DND-41 (cell line): ENCODE results near the gene IDH3G.

Source experiments
- ATAC-seq: fragments of 200-7000 bp; cut with Tn5 transposase; 3 replicates; pipeline ENCODE4 v1.9.1; 2021; ENCODE audit warnings: low read depth; ENCODE audit not compliant: insufficient read depth
- DNase-seq: peaks from one replicate; pipeline ENCODE4 v3.0.0-alpha.2; 2020
- H2AFZ ChIP-seq: 2 replicates; pipeline ENCODE4 v1.6.0; 2012; ENCODE audit warnings: low read depth, low read length
- H3K27ac ChIP-seq: 2 replicates; pipeline ENCODE4 v1.5.1; 2012; ENCODE audit warnings: low read length, inconsistent platforms
- H3K27me3 ChIP-seq: fragments of 200-600 bp; sonication (generic); 2 replicates; pipeline ENCODE4 v1.6.0; 2012; ENCODE audit warnings: low read length, mild to moderate bottlenecking, inconsistent platforms; ENCODE audit not compliant: insufficient read depth, poor library complexity
- H3K36me3 ChIP-seq: 2 replicates; pipeline ENCODE4 v1.5.1; 2012; ENCODE audit warnings: low read length, inconsistent platforms; ENCODE audit not compliant: insufficient read depth
- H3K4me1 ChIP-seq: 2 replicates; pipeline ENCODE4 v1.5.1; 2012; ENCODE audit warnings: mild to moderate bottlenecking, low read length; ENCODE audit not compliant: insufficient read depth
- H3K4me2 ChIP-seq: 2 replicates; pipeline ENCODE4 v1.6.0; 2012; ENCODE audit warnings: mild to moderate bottlenecking, moderate library complexity, low read length, inconsistent platforms; ENCODE audit not compliant: insufficient read depth
- H3K4me3 ChIP-seq, 2 experiments: fragments of 200-600 bp in 1 of 2; shearing (Covaris generic) in 1 of 2; 2 replicates each; pipeline ENCODE4 v1.5.1; 2012 to 2016; ENCODE audit warnings: inconsistent platforms in 2 of 2, low read length in 2 of 2, mild to moderate bottlenecking in 2 of 2, low read depth in 1 of 2, moderate library complexity in 1 of 2
- H3K79me2 ChIP-seq: 2 replicates; pipeline ENCODE4 v1.6.0; 2012; ENCODE audit warnings: low read length, inconsistent platforms; ENCODE audit not compliant: insufficient read depth
- H3K9ac ChIP-seq: 2 replicates; pipeline ENCODE4 v1.6.0; 2012; ENCODE audit warnings: low read depth, mild to moderate bottlenecking, inconsistent platforms, low read length, moderate library complexity
- H3K9me3 ChIP-seq: 2 replicates; pipeline ENCODE4 v1.5.1; 2012; ENCODE audit warnings: low read length, moderate library complexity, mild to moderate bottlenecking, inconsistent platforms; ENCODE audit not compliant: insufficient read depth, severe bottlenecking
- H4K20me1 ChIP-seq: 2 replicates; pipeline ENCODE4 v1.6.0; 2012; ENCODE audit warnings: low read length; ENCODE audit not compliant: insufficient read depth
- CTCF ChIP-seq: IDR thresholded peaks from 2 replicates; pipeline ENCODE4 v1.5.1; 2012; ENCODE audit warnings: borderline replicate concordance, low read length, moderate library complexity, mild to moderate bottlenecking; ENCODE audit not compliant: poor library complexity, severe bottlenecking; ENCODE audit errors: extremely low read depth
- EZH2 ChIP-seq: IDR thresholded peaks from 3 replicates; pipeline ENCODE4 v1.6.1; 2012; ENCODE audit warnings: borderline replicate concordance, low read depth, mild to moderate bottlenecking, moderate library complexity, low read length, inconsistent platforms; ENCODE audit not compliant: severe bottlenecking

Gene IDH3G

GRCh38 chrX:153831429-153832150 lies 37.4 kb upstream of the IDH3G start:
- Histone ChIP-seq H3K36me3 (no peaks in the 10 kb centered on the region), H3K4me1 (no peaks in the 10 kb centered on the region), H3K4me2 (no peak overlapping the region), H3K9ac (no peak overlapping the region), H3K4me3 (no peak overlapping the region), H3K27me3 (no peaks in the 10 kb centered on the region), H3K79me2 (no peaks in the 10 kb centered on the region), H4K20me1 (no peaks in the 10 kb centered on the region), H3K27ac (no peak overlapping the region), H3K9me3 (no peaks in the 10 kb centered on the region), H2AFZ (no peak overlapping the region)
- no peak for DNase-seq
- ATAC-seq, result no peak
- TF ChIP-seq EZH2, result no peak
- TF ChIP-seq CTCF, result no peak

- no peak for TF ChIP-seq EZH2
- TF ChIP-seq CTCF, result no peak
- no peak overlapping the region for H2AFZ ChIP-seq
- H3K27me3 ChIP-seq, result no peaks in the 10 kb centered on the region
- H4K20me1 ChIP-seq, result no peaks in the 10 kb centered on the region
- DNase-seq (no peak), ATAC-seq (no peak)
- no peak overlapping the region for H3K4me2 ChIP-seq
- no peaks in the 10 kb centered on the region for H3K4me1 ChIP-seq
- H3K4me3 ChIP-seq, result no peak overlapping the region
- H3K36me3 ChIP-seq, result no peaks in the 10 kb centered on the region
- H3K9me3 ChIP-seq, result no peaks in the 10 kb centered on the region
- no peak overlapping the region for H3K9ac ChIP-seq
- no peaks in the 10 kb centered on the region for H3K79me2 ChIP-seq
- no peak overlapping the region for H3K27ac ChIP-seq
Measured at GRCh38 chrX:153830640-153831428, 36.7 kb upstream of the IDH3G start.

GRCh38 chrX:153829799-153830639 lies 35.8 kb upstream of the IDH3G start, which contains the start of gene PDZD4:
PDZD4 (minus strand) TSS chrX:153830544; CDS start chrX:153830298, 246 bp downstream.
- no peaks in the 10 kb centered on the region for H3K27me3 ChIP-seq
- TF ChIP-seq CTCF (no peak), EZH2 (no peak)
- no peaks in the 10 kb centered on the region for H3K9me3 ChIP-seq
- no peak within 1 kb of the TSS for H3K4me3 ChIP-seq
- H3K79me2 ChIP-seq, result no peaks in the 10 kb centered on the region
- no peak within 1 kb of the TSS for H3K9ac ChIP-seq
- H3K27ac ChIP-seq, result no peak within 1 kb of the TSS
- DNase-seq (no peak), ATAC-seq (no peak)
- no peak within 1 kb of the TSS for H3K4me2 ChIP-seq
- no peaks in the 10 kb centered on the region for H3K36me3 ChIP-seq
- no peak within 1 kb of the TSS for H2AFZ ChIP-seq
- no peaks in the 10 kb centered on the region for H3K4me1 ChIP-seq
- no peaks in the 10 kb centered on the region for H4K20me1 ChIP-seq
